ENCODE measurements around the gene CHID1. TPM values are rescaled to one million over a fixed set of nuclear protein-coding genes. Genes with fewer than 3 reads are reported as not detected.
A peak's percentile ranks its signal among the peaks of the same experiment; 100 is the strongest.

Gene CHID1
- total and polyA plus RNA-seq, 4 donors = 36.1 to 105 (median 80.9) TPM

- H3K9me3 ChIP-seq (ENCODE audit: control insufficient read depth, insufficient read depth, low read length) = no peaks in the 10 kb centered on the region
- H3K4me1 ChIP-seq (ENCODE audit: control insufficient read depth, insufficient read depth, low read length) = peaks cover 47% of the 10 kb centered on the region
- H3K4me3 ChIP-seq (ENCODE audit: low read depth, low read length) = peak within 1 kb of the TSS; percentile 76
- peaks cover 9% of the 10 kb centered on the region for H3K36me3 ChIP-seq (ENCODE audit: control insufficient read depth, insufficient read depth, low read length)
- H3K27me3 ChIP-seq (ENCODE audit: control insufficient read depth, insufficient read depth, low read length) = no peaks in the 10 kb centered on the region
- H3K27ac ChIP-seq (ENCODE audit: low read depth, low read length) = peak within 1 kb of the TSS; percentile 82
- 4% methylated on average over 112 of the region's 124 CpGs for WGBS (ENCODE audit: insufficient coverage)
- peak in 5 of 6 donors; percentile 79 to 97 (median 86) for DNase-seq (ENCODE audit: low read depth in 4 of 6, low spot score in 6 of 6)
Measured at GRCh38 chr11:925496-926301, 15.1 kb upstream of the CHID1 start, which contains the start of gene AP2A2. Gene AP2A2 (plus strand): TSS chr11:925870. CDS start chr11:926022, 152 bp downstream.

DNA sequence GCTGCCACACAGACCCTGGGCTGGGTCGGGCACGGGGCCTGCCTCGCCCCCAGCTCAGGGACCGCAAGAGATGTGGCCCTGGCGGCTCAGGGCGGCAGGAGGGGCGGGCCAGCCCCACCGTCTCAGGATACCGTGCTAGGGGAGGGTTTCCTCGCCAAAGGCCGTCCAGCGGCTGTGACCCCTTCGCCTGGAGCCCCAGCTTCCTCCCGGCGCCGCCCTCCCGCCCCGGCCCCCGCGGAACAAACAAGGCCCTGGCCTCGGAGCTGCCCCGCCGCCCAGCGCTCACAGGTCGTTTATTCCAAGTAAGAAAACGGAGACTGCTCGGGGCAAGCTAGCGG, 14.5 kb upstream of the CHID1 start:
- Histone ChIP-seq H3K27ac (ENCODE audit: low read depth, low read length) (peak overlapping the region; percentile 10), H3K4me1 (ENCODE audit: control insufficient read depth, insufficient read depth, low read length) (peaks cover 43% of the 10 kb centered on the region), H3K9me3 (ENCODE audit: control insufficient read depth, insufficient read depth, low read length) (no peaks in the 10 kb centered on the region), H3K4me3 (ENCODE audit: low read depth, low read length) (peak overlapping the region; percentile 21), H3K36me3 (ENCODE audit: control insufficient read depth, insufficient read depth, low read length) (peaks cover 9% of the 10 kb centered on the region), H3K27me3 (ENCODE audit: control insufficient read depth, insufficient read depth, low read length) (no peaks in the 10 kb centered on the region)
- DNase-seq (ENCODE audit: low read depth in 4 of 6, low spot score in 6 of 6) = no peak
- 71% methylated on average over 27 of the region's 28 CpGs for WGBS (ENCODE audit: insufficient coverage)

DNA sequence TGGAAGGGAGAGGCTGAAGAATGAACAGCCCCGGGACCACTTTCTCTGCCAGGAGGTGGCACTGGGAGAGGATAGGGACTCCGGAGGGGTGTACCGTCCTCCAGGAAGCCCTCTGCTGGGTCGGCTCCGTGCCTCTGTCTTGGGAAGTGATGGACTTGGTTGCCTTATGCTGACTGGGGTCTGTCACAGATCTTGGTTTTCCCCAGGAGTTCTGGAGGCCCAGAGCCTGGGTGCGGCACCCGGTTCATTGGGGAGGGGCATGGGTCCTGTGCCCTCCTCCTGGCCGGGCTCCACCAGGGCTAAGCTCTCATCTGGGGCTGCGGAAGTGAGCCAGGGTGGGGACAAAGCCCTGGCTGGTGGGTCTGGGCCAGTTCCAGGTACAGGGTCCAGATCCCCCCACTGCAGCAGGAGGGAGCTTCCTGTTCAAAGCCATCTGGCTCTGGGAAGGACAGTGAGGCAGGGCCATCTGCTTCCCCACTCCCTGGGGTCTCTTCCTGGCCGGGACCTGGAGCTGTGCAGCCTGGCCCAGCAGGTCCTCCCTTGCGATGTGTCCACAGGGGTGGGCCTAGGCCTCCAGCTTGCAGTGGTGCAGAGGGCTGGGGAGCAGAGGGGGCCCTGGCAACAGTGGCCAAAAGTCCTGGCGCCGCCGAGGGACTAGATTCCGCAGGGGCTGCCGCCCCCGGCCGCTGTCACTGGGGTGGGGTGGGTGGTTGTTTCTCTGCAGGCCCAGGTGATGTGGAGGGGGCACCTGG, 14.0 kb upstream of the CHID1 start:
- Histone ChIP-seq H3K9me3 (ENCODE audit: control insufficient read depth, insufficient read depth, low read length) (no peaks in the 10 kb centered on the region), H3K4me3 (ENCODE audit: low read depth, low read length) (no peak overlapping the region), H3K36me3 (ENCODE audit: control insufficient read depth, insufficient read depth, low read length) (peaks cover 9% of the 10 kb centered on the region), H3K4me1 (ENCODE audit: control insufficient read depth, insufficient read depth, low read length) (peaks cover 43% of the 10 kb centered on the region), H3K27ac (ENCODE audit: low read depth, low read length) (peak overlapping the region; percentile 33), H3K27me3 (ENCODE audit: control insufficient read depth, insufficient read depth, low read length) (no peaks in the 10 kb centered on the region)
- 51% methylated on average over 18 of the region's 18 CpGs for WGBS (ENCODE audit: insufficient coverage)
- DNase-seq (ENCODE audit: low read depth in 4 of 6, low spot score in 6 of 6) = peak in 2 of 6 donors; percentile 38 to 44

- H3K36me3 ChIP-seq (ENCODE audit: control insufficient read depth, insufficient read depth, low read length) = peaks cover 9% of the 10 kb centered on the region
- H3K9me3 ChIP-seq (ENCODE audit: control insufficient read depth, insufficient read depth, low read length) = no peaks in the 10 kb centered on the region
- WGBS (ENCODE audit: insufficient coverage) = 69% methylated on average over 10 of the region's 19 CpGs
- peaks cover 44% of the 10 kb centered on the region for H3K4me1 ChIP-seq (ENCODE audit: control insufficient read depth, insufficient read depth, low read length)
- H3K4me3 ChIP-seq (ENCODE audit: low read depth, low read length) = no peak overlapping the region
- H3K27me3 ChIP-seq (ENCODE audit: control insufficient read depth, insufficient read depth, low read length) = no peaks in the 10 kb centered on the region
- peak in 1 of 6 donors; percentile 35 for DNase-seq (ENCODE audit: low read depth in 4 of 6, low spot score in 6 of 6)
- no peak overlapping the region for H3K27ac ChIP-seq (ENCODE audit: low read depth, low read length)
Measured at GRCh38 chr11:923691-924405, 13.2 kb upstream of the CHID1 start.

GRCh38 chr11:921921-922678, 11.5 kb upstream of the CHID1 start:
- Histone ChIP-seq H3K27ac (ENCODE audit: low read depth, low read length) (no peak overlapping the region), H3K36me3 (ENCODE audit: control insufficient read depth, insufficient read depth, low read length) (peaks cover 3% of the 10 kb centered on the region)

GRCh38 chr11:917426-917825, 6.8 kb upstream of the CHID1 start:
- Histone ChIP-seq H3K9me3 (ENCODE audit: control insufficient read depth, insufficient read depth, low read length) (no peaks in the 10 kb centered on the region), H3K27me3 (ENCODE audit: control insufficient read depth, insufficient read depth, low read length) (no peaks in the 10 kb centered on the region), H3K4me3 (ENCODE audit: low read depth, low read length) (no peak overlapping the region), H3K4me1 (ENCODE audit: control insufficient read depth, insufficient read depth, low read length) (peaks cover 6% of the 10 kb centered on the region), H3K27ac (ENCODE audit: low read depth, low read length) (no peak overlapping the region), H3K36me3 (ENCODE audit: control insufficient read depth, insufficient read depth, low read length) (no peaks in the 10 kb centered on the region)
- no peak for DNase-seq (ENCODE audit: low read depth in 4 of 6, low spot score in 6 of 6)
- whole genome bisulfite sequencing (ENCODE audit: insufficient coverage) = 91% methylated on average over 8 of the region's 8 CpGs

More at GRCh38 chr11:921921-922678, 11.5 kb upstream of the CHID1 start:
- Histone ChIP-seq H3K4me1 (ENCODE audit: control insufficient read depth, insufficient read depth, low read length) (peaks cover 32% of the 10 kb centered on the region), H3K4me3 (ENCODE audit: low read depth, low read length) (no peak overlapping the region), H3K27me3 (ENCODE audit: control insufficient read depth, insufficient read depth, low read length) (no peaks in the 10 kb centered on the region), H3K9me3 (ENCODE audit: control insufficient read depth, insufficient read depth, low read length) (no peaks in the 10 kb centered on the region)
- WGBS (ENCODE audit: insufficient coverage) = 59% methylated on average over 12 of the region's 15 CpGs
- DNase-seq (ENCODE audit: low read depth in 4 of 6, low spot score in 6 of 6) = no peak

- H3K9me3 ChIP-seq (ENCODE audit: control insufficient read depth, insufficient read depth, low read length) = no peaks in the 10 kb centered on the region
- WGBS (ENCODE audit: insufficient coverage) = 89% methylated on average over 13 of the region's 21 CpGs
- peaks cover 20% of the 10 kb centered on the region for H3K4me1 ChIP-seq (ENCODE audit: control insufficient read depth, insufficient read depth, low read length)
- no peak for DNase-seq (ENCODE audit: low read depth in 4 of 6, low spot score in 6 of 6)
- H3K27ac ChIP-seq (ENCODE audit: low read depth, low read length) = no peak overlapping the region
- no peaks in the 10 kb centered on the region for H3K27me3 ChIP-seq (ENCODE audit: control insufficient read depth, insufficient read depth, low read length)
- no peak overlapping the region for H3K4me3 ChIP-seq (ENCODE audit: low read depth, low read length)
- peaks cover 2% of the 10 kb centered on the region for H3K36me3 ChIP-seq (ENCODE audit: control insufficient read depth, insufficient read depth, low read length)
Measured at GRCh38 chr11:914747-915501, 4.3 kb upstream of the CHID1 start.

- Histone ChIP-seq H3K36me3 (ENCODE audit: control insufficient read depth, insufficient read depth, low read length) (peaks cover 4% of the 10 kb centered on the region), H3K27me3 (ENCODE audit: control insufficient read depth, insufficient read depth, low read length) (no peaks in the 10 kb centered on the region), H3K9me3 (ENCODE audit: control insufficient read depth, insufficient read depth, low read length) (no peaks in the 10 kb centered on the region), H3K27ac (ENCODE audit: low read depth, low read length) (no peak overlapping the region), H3K4me1 (ENCODE audit: control insufficient read depth, insufficient read depth, low read length) (peaks cover 26% of the 10 kb centered on the region), H3K4me3 (ENCODE audit: low read depth, low read length) (no peak overlapping the region)
- WGBS (ENCODE audit: insufficient coverage) = 87% methylated on average over 5 of the region's 5 CpGs
- no peak for DNase-seq (ENCODE audit: low read depth in 4 of 6, low spot score in 6 of 6)
Measured at GRCh38 chr11:914204-914603, 3.6 kb upstream of the CHID1 start.

All from spinal cord (tissue), 10 donors.